IMR-90 (cell line): ENCODE results near the gene ATXN7L3. TPM values are rescaled to one million over a fixed set of nuclear protein-coding genes. Genes with fewer than 3 reads are reported as not detected.

Experiments used
- ATAC-seq: fragments of 200-7000 bp; cut with Tn5 transposase; 2 replicates; pipeline ENCODE4 v1.9.1; 2020; ENCODE audit warnings: low read depth, mild to moderate bottlenecking, moderate library complexity
- BruUV-seq: library from RNA; stranded (reverse); fragments of 400-500 nt; replicated peaks from 2 replicates; lab custom pipeline; 2021; lab: Mats Ljungman, UMichigan
- CTCF ChIA-PET: fragments of 300-600 bp; formaldehyde crosslinking; extraction: SDS; loops from one replicate; lab custom pipeline; 2021; ENCODE audit warnings: antibody characterized with exemption; lab: Yijun Ruan, JAX
- POLR2A ChIA-PET: fragments of 300-600 bp; sonication (Branson Sonifier 250); formaldehyde crosslinking; loops from one replicate; lab custom pipeline; 2022; ENCODE audit warnings: antibody characterized with exemption; ENCODE audit not compliant: unreplicated experiment; lab: Charles Lee
- DNase-seq: peaks from one replicate; pipeline ENCODE4 v3.0.0; 2013
- H2AFZ ChIP-seq: replicated peaks from 2 replicates; pipeline ENCODE3; 2013; ENCODE audit warnings: low read length, mild to moderate bottlenecking; ENCODE audit not compliant: poor library complexity
- H2AK5ac ChIP-seq: 2 replicates; pipeline ENCODE4 v1.6.1; 2013; ENCODE audit warnings: low read depth, low read length, inconsistent platforms
- H2AK9ac ChIP-seq: replicated peaks from 2 replicates; pipeline ENCODE3; 2013; ENCODE audit warnings: mild to moderate bottlenecking, low read depth, low read length, moderate library complexity; ENCODE audit not compliant: poor library complexity
- H2BK120ac ChIP-seq: 2 replicates; pipeline ENCODE4 v1.6.1; 2013; ENCODE audit warnings: low read depth, low read length, inconsistent platforms
- H2BK15ac ChIP-seq: 3 replicates; pipeline ENCODE4 v1.6.1; 2013; ENCODE audit warnings: low read depth, low read length, inconsistent platforms
- H2BK20ac ChIP-seq: 2 replicates; pipeline ENCODE4 v1.6.1; 2013; ENCODE audit warnings: low read depth, mild to moderate bottlenecking, inconsistent platforms, low read length, moderate library complexity
- H2BK5ac ChIP-seq: 2 replicates; pipeline ENCODE4 v1.6.1; 2013; ENCODE audit warnings: mild to moderate bottlenecking, low read depth, low read length, inconsistent platforms; ENCODE audit not compliant: poor library complexity, severe bottlenecking
- H3K14ac ChIP-seq: replicated peaks from 2 replicates; pipeline ENCODE4 v1.6.1; 2013; ENCODE audit warnings: low read depth, low read length, inconsistent platforms
- H3K18ac ChIP-seq: 2 replicates; pipeline ENCODE4 v1.6.1; 2013; ENCODE audit warnings: low read depth, low read length, control low read depth
- H3K23ac ChIP-seq: 2 replicates; pipeline ENCODE4 v1.6.1; 2013; ENCODE audit warnings: low read depth, low read length, inconsistent platforms
- H3K27ac ChIP-seq: 2 replicates; pipeline ENCODE4 v1.5.1; 2013; ENCODE audit warnings: mild to moderate bottlenecking, control low read depth, low read length; ENCODE audit not compliant: insufficient read depth
- H3K27me3 ChIP-seq: 2 replicates; pipeline ENCODE4 v1.6.1; 2013; ENCODE audit warnings: low read length; ENCODE audit not compliant: control insufficient read depth, insufficient read depth
- H3K36me3 ChIP-seq: 2 replicates; pipeline ENCODE4 v1.6.1; 2013; ENCODE audit warnings: low read length, mixed read lengths; ENCODE audit not compliant: control insufficient read depth, insufficient read depth
- H3K4ac ChIP-seq: 2 replicates; pipeline ENCODE4 v1.6.1; 2013; ENCODE audit warnings: low read depth, low read length, inconsistent platforms
- H3K4me1 ChIP-seq: 2 replicates; pipeline ENCODE4 v1.6.1; 2013; ENCODE audit warnings: low read length, mixed read lengths; ENCODE audit not compliant: control insufficient read depth, insufficient read depth
- H3K4me2 ChIP-seq: 2 replicates; pipeline ENCODE4 v1.6.1; 2013; ENCODE audit warnings: low read depth, mild to moderate bottlenecking, control low read depth, low read length, moderate library complexity
- H3K4me3 ChIP-seq: 2 replicates; pipeline ENCODE4 v1.5.1; 2013; ENCODE audit warnings: low read depth, mild to moderate bottlenecking, control low read depth, low read length, moderate library complexity; ENCODE audit not compliant: insufficient read depth
- H3K56ac ChIP-seq: 2 replicates; pipeline ENCODE4 v1.6.1; 2013; ENCODE audit warnings: low read length, inconsistent platforms; ENCODE audit not compliant: insufficient read depth; ENCODE audit errors: extremely low read depth
- H3K79me1 ChIP-seq, 2 experiments: 2 replicates each; pipeline ENCODE4 v1.6.1; 2013; ENCODE audit warnings: low read length in 2 of 2, inconsistent platforms in 1 of 2, low read depth in 1 of 2
- H3K9ac ChIP-seq: 2 replicates; pipeline ENCODE4 v1.6.1; 2013; ENCODE audit warnings: low read depth, low read length, control low read depth
- H3K9me1 ChIP-seq: 2 replicates; pipeline ENCODE4 v1.6.1; 2013; ENCODE audit warnings: low read length, inconsistent platforms; ENCODE audit not compliant: insufficient read depth
- H3K9me3 ChIP-seq: 2 replicates; pipeline ENCODE4 v1.6.1; 2013; ENCODE audit warnings: low read length; ENCODE audit not compliant: control insufficient read depth, insufficient read depth
- H4K20me1 ChIP-seq: 2 replicates; pipeline ENCODE4 v1.6.1; 2013; ENCODE audit warnings: low read length, inconsistent platforms; ENCODE audit not compliant: insufficient read depth
- H4K5ac ChIP-seq: 2 replicates; pipeline ENCODE4 v1.6.1; 2013; ENCODE audit warnings: mild to moderate bottlenecking, low read depth, low read length, control low read depth
- H4K8ac ChIP-seq, 2 experiments: 2 replicates each; pipeline ENCODE4 v1.6.1; 2013; ENCODE audit warnings: low read depth in 2 of 2, low read length in 2 of 2, control low read depth in 1 of 2, inconsistent platforms in 1 of 2
- H4K91ac ChIP-seq: 2 replicates; pipeline ENCODE4 v1.6.1; 2013; ENCODE audit warnings: low read depth, low read length, inconsistent platforms; ENCODE audit not compliant: insufficient read depth
- CEBPB ChIP-seq: IDR thresholded peaks from 2 replicates; pipeline ENCODE4 v1.6.1; 2012; ENCODE audit warnings: low read depth, low read length, improper control_type of control experiment
- MAFK ChIP-seq: IDR thresholded peaks from 2 replicates; pipeline ENCODE4 v1.6.1; 2012; ENCODE audit warnings: low read depth, low read length, improper control_type of control experiment
- MXI1 ChIP-seq: IDR thresholded peaks from 2 replicates; pipeline ENCODE4 v1.6.1; 2012; ENCODE audit warnings: low read depth, mild to moderate bottlenecking, low read length, moderate library complexity, borderline replicate concordance
- NFE2L2 ChIP-seq: fragments of 150-350 bp; IDR thresholded peaks from 2 replicates; pipeline ENCODE4 v1.6.1; 2016; ENCODE audit warnings: low read depth, mild to moderate bottlenecking, low read length
- RAD21 ChIP-seq: IDR thresholded peaks from 2 replicates; pipeline ENCODE4 v1.6.1; 2012; ENCODE audit warnings: low read length, improper control_type of control experiment
- RCOR1 ChIP-seq: IDR thresholded peaks from 2 replicates; pipeline ENCODE4 v1.6.1; 2012; ENCODE audit warnings: mild to moderate bottlenecking, low read length, improper control_type of control experiment; ENCODE audit not compliant: insufficient replicate concordance
- RFX5 ChIP-seq: IDR thresholded peaks from 2 replicates; pipeline ENCODE4 v1.8.0; 2012; ENCODE audit warnings: low read depth, mild to moderate bottlenecking, low read length, moderate library complexity
- SMC3 ChIP-seq: fragments of 150-350 bp; IDR thresholded peaks from 2 replicates; pipeline ENCODE4 v1.6.1; 2016; ENCODE audit warnings: low read depth, mild to moderate bottlenecking, antibody characterized with exemption, low read length, moderate library complexity
- WGBS, 2 experiments: methylation state at CpG; one replicate each; pipeline versions ENCODE4 v1.1.5 to v1.1.7; 2013; ENCODE audit warnings: missing lambda C conversion rate in 2 of 2; ENCODE audit not compliant: insufficient read length in 1 of 2; ENCODE audit errors: extremely low coverage in 2 of 2; 5-methylcytosine and 5-hydroxymethylcytosine counted together
- dilution Hi-C: fragments of 300-500 bp; cut with HindIII; formaldehyde crosslinking; loops from one replicate; pipeline ENCODE4 v1.14.3; 2018; ENCODE audit warnings: low sequenced_read_pairs; ENCODE audit not compliant: unreplicated experiment
- in situ Hi-C: fragments of 300-500 bp; cut with MboI; formaldehyde crosslinking; loops from 3 replicates; pipeline ENCODE4 v1.14.3; 2019; ENCODE audit warnings: low sequenced_read_pairs, inconsistent platforms, mixed read lengths
- intact Hi-C: fragments of 100-400 bp; cut with micrococcal nuclease; formaldehyde crosslinking; loops from 2 replicates; pipeline ENCODE4 v1.10.0; 2022
- polyA plus RNA-seq, 3 experiments: library from polyadenylated mRNA; depleted of rRNA; stranded (reverse); fragments of >200 nt; gene quantifications; 2 replicates each; pipeline ENCODE4 v1.2.3, GENCODE V29; 2012; ENCODE audit warnings: low replicate concordance in 1 of 3
- total RNA-seq: library from RNA; depleted of rRNA; stranded (reverse); fragments of >200 nt; gene quantifications from 2 replicates; pipeline ENCODE4 v1.2.3, GENCODE V29; 2012
- TF ChIP-seq, protein P1 (sequence below): fragments of 150-350 bp; IDR thresholded peaks from 2 replicates; pipeline ENCODE4 v1.6.1; 2017; ENCODE audit warnings: mild to moderate bottlenecking, antibody characterized with exemption, low read length, low read depth

ATXN7L3 gene
- total and polyA plus RNA-seq, 2 of the 4 experiments (the other 2 are of a cell fraction) = 17.2 to 40.9 TPM

DNA sequence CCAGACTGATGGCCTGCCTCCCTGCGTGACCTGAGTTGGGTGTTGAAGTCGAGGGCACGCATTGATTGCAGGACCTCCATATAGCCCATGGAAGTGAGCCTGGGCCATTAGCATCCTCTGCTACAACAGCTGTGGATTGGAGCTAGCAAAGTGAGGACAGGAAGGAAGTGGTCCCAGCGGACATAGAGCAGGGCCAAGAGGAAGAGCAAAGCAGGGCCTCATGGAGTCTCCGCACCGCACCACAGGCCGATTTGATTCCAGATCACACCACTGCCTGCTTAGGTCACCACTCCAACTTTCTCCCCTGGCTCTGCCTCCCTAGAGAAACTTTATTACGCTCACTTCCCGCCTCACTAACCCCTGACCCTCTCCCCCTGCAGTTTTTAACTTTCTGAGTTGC is 30.5 kb upstream of the ATXN7L3 start:
- H3K79me1 ChIP-seq = no peaks in the 10 kb centered on the region
- H2BK20ac ChIP-seq = no peak overlapping the region
- H3K4me1 ChIP-seq = no peaks in the 10 kb centered on the region
- no peak overlapping the region for H4K91ac ChIP-seq
- DNase-seq = no peak
- H3K36me3 ChIP-seq = no peaks in the 10 kb centered on the region
- ChIA-PET POLR2A (interaction anchor here (0.5 to 1.0 kb wide), 2 partner anchors 9 to 325 kb away, joined by 8 to 12 read pairs; no protein-coding TSS in a partner anchor), CTCF (no interaction called here)
- H3K18ac ChIP-seq = no peak overlapping the region
- H2BK5ac ChIP-seq = no peak overlapping the region
- no peak overlapping the region for H3K27ac ChIP-seq
- H4K8ac ChIP-seq = no peak overlapping the region
- no peak overlapping the region for H2AK9ac ChIP-seq
- no peaks in the 10 kb centered on the region for H4K20me1 ChIP-seq
- no peak overlapping the region for H3K4ac ChIP-seq
- no peak overlapping the region for H3K56ac ChIP-seq
- BruUV-seq = no TSS peak
- peaks cover 18% of the 10 kb centered on the region; the same call in 1 of the 2 replicates for H3K27me3 ChIP-seq
- dilution Hi-C loops (no loop called here), in situ Hi-C loops (no loop called here), intact Hi-C loops (no loop called here)
- H3K9ac ChIP-seq = no peak overlapping the region
- H3K9me3 ChIP-seq = no peaks in the 10 kb centered on the region
- no peak overlapping the region for H3K4me3 ChIP-seq
- no peak overlapping the region for H2BK120ac ChIP-seq
- no peak overlapping the region for H3K4me2 ChIP-seq
- H2AFZ ChIP-seq = no peak overlapping the region
- no peak overlapping the region for H4K5ac ChIP-seq
- no peaks in the 10 kb centered on the region for H3K9me1 ChIP-seq
- H2AK5ac ChIP-seq = no peak overlapping the region
- no peak for ATAC-seq
- H2BK15ac ChIP-seq = no peak overlapping the region
- WGBS, 2 experiments = 82% methylated on average over 3 of the region's 9 CpGs; no CpG with 5 or more reads in 1 of the 2 experiments
- no peak overlapping the region for H3K14ac ChIP-seq
- TF ChIP-seq, protein P1, sequence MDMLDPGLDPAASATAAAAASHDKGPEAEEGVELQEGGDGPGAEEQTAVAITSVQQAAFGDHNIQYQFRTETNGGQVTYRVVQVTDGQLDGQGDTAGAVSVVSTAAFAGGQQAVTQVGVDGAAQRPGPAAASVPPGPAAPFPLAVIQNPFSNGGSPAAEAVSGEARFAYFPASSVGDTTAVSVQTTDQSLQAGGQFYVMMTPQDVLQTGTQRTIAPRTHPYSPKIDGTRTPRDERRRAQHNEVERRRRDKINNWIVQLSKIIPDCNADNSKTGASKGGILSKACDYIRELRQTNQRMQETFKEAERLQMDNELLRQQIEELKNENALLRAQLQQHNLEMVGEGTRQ = no peak
- TF ChIP-seq SMC3 (no peak), RCOR1 (no peak), RFX5 (no peak), MXI1 (no peak), NFE2L2 (no peak), MAFK (no peak), CEBPB (no peak), RAD21 (no peak)
- no peak overlapping the region for H3K23ac ChIP-seq
